ENCODE data around the gene TRIM49B.
"Not testable (repeated sequence)": the region's sequence is repeated elsewhere in the genome, so short reads cannot be mapped to it uniquely, and the experiment has no call there.

GRCh38 chr11:49059012-49059411, 30.4 kb downstream of the TRIM49B start, which contains the start of gene TRIM64C:
- TF ChIP-seq CTCF (IDR thresholded peaks at IDR 0.05); MAFK (IDR thresholded peaks at IDR 0.05; ENCODE audit: partially characterized antibody); FOSB (CRISPR knock-in tag; IDR thresholded peaks at IDR 0.05); CBX8 (IDR thresholded peaks at IDR 0.05); TFCP2L1 (CRISPR knock-in tag; IDR thresholded peaks at IDR 0.05); EP300 (IDR thresholded peaks at IDR 0.05); KDM1A (IDR thresholded peaks at IDR 0.05; ENCODE audit: low read depth); ATOH8 (CRISPR knock-in tag; IDR thresholded peaks at IDR 0.05; ENCODE audit: low read depth); MAZ (IDR thresholded peaks at IDR 0.05; ENCODE audit: borderline replicate concordance, low read depth, low read length); RCOR1 (IDR thresholded peaks at IDR 0.05; ENCODE audit: low read depth, low read length); HOXB5 (CRISPR knock-in tag; IDR thresholded peaks at IDR 0.05): not testable (repeated sequence)

Measured in A549 (cell line).